Mucosa of rectum (tissue), 2 donors: ENCODE measurements around the gene LYRM4.

ENCODE experiments used
- H3K27ac ChIP-seq, 2 donors: one replicate each; pipeline ENCODE4 v1.7.0; 2013; ENCODE audit warnings: inconsistent platforms in 2 of 2, low read depth in 2 of 2, low read length in 2 of 2
- H3K27me3 ChIP-seq, 2 donors: one replicate each; pipeline ENCODE4 v1.7.0; 2013; ENCODE audit warnings: low read length in 2 of 2; ENCODE audit not compliant: control insufficient read depth in 2 of 2, insufficient read depth in 2 of 2
- H3K36me3 ChIP-seq, 2 donors: one replicate each; pipeline ENCODE4 v1.7.0; 2013; ENCODE audit warnings: low read length in 2 of 2; ENCODE audit not compliant: control insufficient read depth in 2 of 2, insufficient read depth in 2 of 2
- H3K4me1 ChIP-seq, 2 donors: one replicate each; pipeline ENCODE4 v1.7.0; 2013; ENCODE audit warnings: low read length in 2 of 2, mild to moderate bottlenecking in 1 of 2; ENCODE audit not compliant: control insufficient read depth in 2 of 2, insufficient read depth in 2 of 2
- H3K4me3 ChIP-seq, 2 donors: one replicate each; pipeline ENCODE4 v1.7.0; 2013; ENCODE audit warnings: low read length in 2 of 2
- H3K9ac ChIP-seq, 2 donors: one replicate each; pipeline ENCODE4 v1.7.0; 2013; ENCODE audit warnings: low read length in 2 of 2, low read depth in 1 of 2, mild to moderate bottlenecking in 1 of 2
- H3K9me3 ChIP-seq, 2 donors: one replicate each; pipeline ENCODE4 v1.7.0; 2013; ENCODE audit warnings: low read length in 2 of 2; ENCODE audit not compliant: control insufficient read depth in 2 of 2
- donor health status: healthy.
- donor health status: Normal muscosa, but diverticular disease.

LYRM4 gene

DNA sequence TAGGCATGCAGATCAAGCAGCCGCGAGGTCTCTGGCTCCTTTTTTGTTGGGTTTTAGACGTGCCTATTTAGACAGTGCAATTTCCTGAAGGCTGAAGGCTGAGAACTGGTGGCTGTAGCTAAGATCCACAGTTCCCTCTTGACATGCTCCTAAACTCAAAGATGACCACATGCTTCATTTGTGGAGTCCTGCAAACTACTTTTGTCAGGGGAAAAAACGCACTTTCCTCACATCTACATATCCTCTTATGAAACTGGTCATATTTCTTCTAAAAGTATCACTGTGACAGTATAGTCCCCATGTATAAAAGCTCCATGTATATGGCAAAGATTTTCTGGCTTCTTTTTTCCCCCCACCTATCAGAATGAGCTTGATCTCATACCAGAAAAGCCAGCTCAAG, 30.7 kb downstream of the LYRM4 start:
- no peaks in the 10 kb centered on the region for H3K27me3 ChIP-seq
- H3K9me3 ChIP-seq: no peaks in the 10 kb centered on the region
- no peaks in the 10 kb centered on the region for H3K4me1 ChIP-seq
- H3K9ac ChIP-seq: no peak overlapping the region
- no peak overlapping the region for H3K27ac ChIP-seq
- no peak overlapping the region for H3K4me3 ChIP-seq
- H3K36me3 ChIP-seq: no peaks in the 10 kb centered on the region

DNA sequence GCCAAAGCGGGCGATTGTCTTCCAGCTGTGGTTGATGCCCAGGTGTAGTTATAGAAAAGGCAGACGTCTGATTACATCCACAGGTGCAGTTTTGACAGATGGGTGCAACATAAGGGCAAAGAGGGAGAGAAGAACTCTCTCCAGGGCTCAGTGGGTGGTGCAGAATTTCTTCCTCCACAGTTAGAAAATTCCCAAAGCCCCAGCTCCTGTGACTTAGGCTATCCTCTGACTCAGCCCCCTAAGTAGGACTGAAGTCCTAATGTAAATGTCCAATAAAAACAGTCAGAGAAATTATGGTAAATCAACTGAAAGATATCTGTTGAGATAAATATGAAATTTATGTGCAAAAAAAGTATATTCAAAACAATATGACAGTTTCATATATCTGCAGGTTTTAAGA, 31.4 kb downstream of the LYRM4 start:
- H3K9me3 ChIP-seq: no peaks in the 10 kb centered on the region
- H3K27ac ChIP-seq: no peak overlapping the region
- H3K27me3 ChIP-seq: no peaks in the 10 kb centered on the region
- H3K9ac ChIP-seq: no peak overlapping the region
- H3K4me1 ChIP-seq: no peaks in the 10 kb centered on the region
- H3K36me3 ChIP-seq: no peaks in the 10 kb centered on the region
- no peak overlapping the region for H3K4me3 ChIP-seq

DNA sequence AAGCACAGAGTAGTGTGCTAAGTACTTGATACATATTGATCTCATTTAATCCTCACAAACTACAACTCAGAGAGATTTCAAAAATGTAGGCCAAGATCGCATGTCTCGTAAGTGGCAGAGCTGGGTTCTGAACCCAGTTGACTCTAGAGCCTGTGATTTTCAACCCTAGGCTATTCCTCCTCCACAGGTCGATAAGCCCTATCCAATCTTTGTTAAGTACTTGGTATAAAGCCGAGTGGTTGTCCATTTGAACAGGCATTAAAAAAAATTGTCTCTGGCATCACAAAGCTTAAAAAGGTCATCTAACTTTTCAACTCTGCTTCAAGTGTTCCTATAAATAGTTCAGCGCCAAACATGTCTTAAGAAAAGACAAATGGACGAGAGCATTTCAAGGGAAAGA, 37.4 kb downstream of the LYRM4 start:
- Histone ChIP-seq H3K9ac (no peak overlapping the region), H3K9me3 (no peaks in the 10 kb centered on the region), H3K27ac (no peak overlapping the region), H3K27me3 (no peaks in the 10 kb centered on the region), H3K4me1 (no peaks in the 10 kb centered on the region), H3K4me3 (no peak overlapping the region), H3K36me3 (no peaks in the 10 kb centered on the region)

DNA sequence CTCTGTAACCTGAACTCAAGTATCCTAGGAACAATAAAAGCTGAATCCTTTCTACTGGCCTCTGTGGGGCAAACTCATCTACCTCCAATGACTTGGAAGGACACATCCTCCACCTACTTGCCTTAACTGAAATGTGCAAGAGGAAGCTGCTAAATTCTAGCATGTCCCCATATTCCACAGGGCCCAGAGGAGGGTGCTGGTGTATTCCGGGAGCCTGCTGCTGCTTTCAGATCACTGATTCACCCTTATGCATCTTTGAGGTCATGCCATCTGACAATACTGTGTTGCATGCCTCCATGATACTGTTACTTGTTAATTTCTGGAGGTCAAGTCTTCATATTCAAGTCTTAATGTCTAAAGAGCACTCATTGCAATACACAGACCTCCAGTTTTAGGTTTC, 40.3 kb downstream of the LYRM4 start:
- H3K4me3 ChIP-seq: no peak overlapping the region
- no peak overlapping the region for H3K27ac ChIP-seq
- H3K9ac ChIP-seq: no peak overlapping the region
- H3K4me1 ChIP-seq: peaks cover 0 to 3% of the 10 kb centered on the region in 2 donors
- no peaks in the 10 kb centered on the region for H3K36me3 ChIP-seq
- no peaks in the 10 kb centered on the region for H3K27me3 ChIP-seq
- H3K9me3 ChIP-seq: no peaks in the 10 kb centered on the region

DNA sequence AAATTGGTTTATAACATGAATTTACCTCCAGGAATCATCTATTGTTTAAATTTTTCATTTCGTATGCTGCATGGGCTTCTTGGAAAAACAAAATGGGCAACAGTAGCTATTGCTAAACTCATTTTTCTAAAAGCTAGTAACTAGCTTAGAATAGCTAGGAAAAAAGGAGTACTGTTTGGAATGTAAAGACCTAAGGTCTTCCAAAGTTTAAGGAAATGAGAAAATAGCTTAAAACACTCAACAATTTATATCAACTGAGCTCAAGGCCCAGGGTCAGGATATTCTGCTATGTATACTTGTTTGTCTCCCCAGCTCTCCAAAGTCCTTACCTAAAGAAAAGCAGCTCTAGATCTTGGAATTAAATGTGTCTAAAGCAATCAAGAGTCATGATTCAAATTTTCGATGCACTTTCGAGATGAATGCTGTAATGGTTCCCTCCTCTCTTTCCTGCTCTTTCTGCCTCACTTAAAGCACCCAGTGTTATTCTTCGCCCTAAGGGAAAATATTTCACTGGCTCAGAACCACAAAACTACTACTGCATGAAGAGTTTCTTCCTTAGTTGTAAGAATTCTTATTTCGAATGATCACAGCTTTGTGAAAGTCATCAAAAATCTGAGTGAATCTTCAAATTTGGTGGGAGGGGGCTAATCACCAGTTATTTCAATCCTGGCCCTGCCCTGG, 41.6 kb downstream of the LYRM4 start:
- Histone ChIP-seq H3K9me3 (no peaks in the 10 kb centered on the region), H3K4me3 (no peak overlapping the region), H3K27ac (no peak overlapping the region), H3K9ac (no peak overlapping the region), H3K4me1 (peaks cover 0 to 7% of the 10 kb centered on the region in 2 donors), H3K27me3 (no peaks in the 10 kb centered on the region), H3K36me3 (no peaks in the 10 kb centered on the region)

DNA sequence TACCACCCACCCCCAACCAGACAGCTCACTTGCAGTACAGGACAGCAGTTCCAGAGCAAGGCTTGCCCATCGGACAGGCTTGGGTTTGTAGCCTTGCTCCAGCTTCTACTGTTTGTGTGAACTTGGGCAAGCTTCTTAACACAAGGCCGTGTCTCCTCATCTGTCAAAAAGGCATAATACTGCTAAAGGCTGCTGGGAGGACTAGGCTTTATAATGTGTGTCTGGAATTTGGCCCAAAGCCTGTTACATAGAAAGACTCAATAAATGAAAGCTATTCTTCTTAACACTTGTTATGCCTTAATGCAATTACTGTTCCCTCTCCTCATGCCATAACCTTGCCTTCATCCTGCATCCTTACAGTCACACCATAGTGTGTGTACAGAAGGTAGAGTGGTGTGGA, 43.4 kb downstream of the LYRM4 start:
- H3K27me3 ChIP-seq: no peaks in the 10 kb centered on the region
- peaks cover 0 to 7% of the 10 kb centered on the region in 2 donors for H3K4me1 ChIP-seq
- no peak overlapping the region for H3K9ac ChIP-seq
- no peaks in the 10 kb centered on the region for H3K36me3 ChIP-seq
- H3K9me3 ChIP-seq: no peaks in the 10 kb centered on the region
- no peak overlapping the region for H3K27ac ChIP-seq
- no peak overlapping the region for H3K4me3 ChIP-seq

DNA sequence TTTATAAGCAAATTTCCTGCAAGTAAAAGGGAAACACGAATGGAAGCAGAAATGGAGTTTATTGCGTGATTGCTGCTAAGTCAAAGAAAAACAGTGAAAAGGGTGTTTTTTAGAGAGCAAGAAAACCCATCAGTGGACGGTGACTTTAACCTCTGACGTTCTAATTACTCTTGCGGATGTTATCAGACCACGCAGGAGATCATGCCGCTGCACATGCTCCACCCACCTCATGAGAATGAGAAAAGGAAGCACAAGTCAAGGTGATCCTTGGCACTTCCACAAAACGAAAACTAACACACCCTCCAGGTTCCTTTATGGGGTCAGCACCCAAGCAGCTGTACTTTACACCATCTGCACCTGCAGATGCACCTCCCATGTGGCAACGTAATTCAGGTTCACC, 45.0 kb downstream of the LYRM4 start:
- Histone ChIP-seq H3K27me3 (no peaks in the 10 kb centered on the region), H3K4me1 (peaks cover 0 to 7% of the 10 kb centered on the region in 2 donors), H3K9ac (no peak overlapping the region), H3K4me3 (no peak overlapping the region), H3K9me3 (no peaks in the 10 kb centered on the region), H3K36me3 (no peaks in the 10 kb centered on the region), H3K27ac (no peak overlapping the region)

DNA sequence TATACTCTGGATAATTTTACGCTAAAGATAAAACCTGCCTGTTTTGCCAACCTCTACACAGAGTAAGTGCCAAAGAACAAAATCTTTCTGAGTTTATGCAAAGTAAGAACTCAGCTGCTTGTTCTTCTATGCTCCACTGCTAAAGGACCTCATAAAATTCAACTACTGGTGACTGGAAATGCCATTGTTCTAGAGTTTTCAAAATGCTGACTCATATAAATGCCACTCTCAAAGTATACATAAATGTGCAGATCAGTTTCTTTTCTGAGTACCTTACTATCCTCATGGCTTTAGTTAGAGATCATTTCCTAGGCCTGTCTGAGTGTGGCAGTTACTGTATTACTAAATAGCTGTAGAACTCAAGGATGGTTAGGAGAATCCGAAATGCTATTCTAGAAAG, 45.6 kb downstream of the LYRM4 start:
- Histone ChIP-seq H3K9ac (no peak overlapping the region), H3K27me3 (no peaks in the 10 kb centered on the region), H3K4me3 (no peak overlapping the region), H3K4me1 (peaks cover 0 to 7% of the 10 kb centered on the region in 2 donors), H3K9me3 (no peaks in the 10 kb centered on the region), H3K27ac (no peak overlapping the region), H3K36me3 (no peaks in the 10 kb centered on the region)

DNA sequence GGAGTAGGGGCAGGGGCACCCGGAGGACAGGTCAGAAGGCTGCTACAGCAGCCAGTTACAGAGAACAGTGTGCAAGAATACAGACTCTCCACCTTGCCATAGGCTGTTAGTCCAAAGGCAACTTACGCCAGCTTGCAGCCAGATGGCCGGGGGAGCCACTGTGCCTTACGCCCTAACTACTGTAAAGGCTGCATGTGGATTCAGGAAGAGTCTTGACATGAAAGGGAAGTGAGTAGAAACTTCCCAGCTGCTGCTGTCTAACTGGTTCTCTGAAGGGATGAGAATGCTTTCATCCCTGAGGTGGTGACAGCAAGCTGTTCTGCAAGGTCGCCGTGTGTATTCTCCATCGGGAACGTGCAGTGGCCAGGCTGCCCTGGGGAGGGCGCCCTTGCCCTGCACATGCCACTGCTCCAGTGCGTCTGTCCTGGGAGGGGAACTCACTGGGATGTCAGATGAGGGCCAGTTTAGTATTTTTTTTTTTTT, 46.1 kb downstream of the LYRM4 start:
- peaks cover 0 to 7% of the 10 kb centered on the region in 2 donors for H3K4me1 ChIP-seq
- H3K9ac ChIP-seq: no peak overlapping the region
- no peak overlapping the region for H3K4me3 ChIP-seq
- no peaks in the 10 kb centered on the region for H3K36me3 ChIP-seq
- H3K27me3 ChIP-seq: no peaks in the 10 kb centered on the region
- H3K27ac ChIP-seq: no peak overlapping the region
- H3K9me3 ChIP-seq: no peaks in the 10 kb centered on the region

DNA sequence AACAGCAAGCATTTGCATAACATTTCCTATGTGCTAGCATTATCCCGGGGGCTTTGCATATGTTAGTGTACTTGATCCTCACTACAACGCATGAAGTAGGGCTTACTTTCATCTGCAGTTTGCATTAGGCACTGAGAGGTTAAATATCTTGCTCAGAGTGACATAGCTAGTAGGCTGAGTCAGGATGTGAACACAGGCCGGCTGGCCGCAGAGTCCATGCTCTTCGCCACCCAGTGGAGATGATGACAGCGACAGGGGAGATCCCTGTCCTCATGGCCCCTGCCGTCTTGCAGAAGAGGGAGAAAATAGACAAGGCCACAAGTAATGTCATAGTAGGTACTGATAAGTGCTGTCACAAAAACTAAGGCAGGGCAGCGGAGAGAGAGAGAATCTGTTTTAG, 46.9 kb downstream of the LYRM4 start:
- Histone ChIP-seq H3K36me3 (no peaks in the 10 kb centered on the region), H3K27ac (no peak overlapping the region), H3K4me1 (peaks cover 0 to 7% of the 10 kb centered on the region in 2 donors), H3K9me3 (no peaks in the 10 kb centered on the region), H3K9ac (no peak overlapping the region), H3K27me3 (no peaks in the 10 kb centered on the region), H3K4me3 (no peak overlapping the region)
